K562 (cell line): Measurements from ENCODE around the gene RUFY2. TPM values are rescaled to one million over a fixed set of nuclear protein-coding genes. Genes with fewer than 3 reads are reported as not detected.

Experiments
- AFF1 ChIP-seq, 2 experiments: fragments of 450-650 bp; IDR thresholded peaks; 2 replicates each; pipeline ENCODE4 v1.6.1; 2018; ENCODE audit warnings: mild to moderate bottlenecking in 2 of 2, low read depth in 1 of 2; ENCODE audit not compliant: partially characterized antibody in 2 of 2
- CC2D1A ChIP-seq: fragments of 450-650 bp; IDR thresholded peaks from 2 replicates; pipeline ENCODE4 v1.6.1; 2017; ENCODE audit warnings: mild to moderate bottlenecking
- CHCHD3 ChIP-seq: fragments of 250-450 bp; sonication (Bioruptor Pico); IDR thresholded peaks from 2 replicates; pipeline ENCODE4 v2.1.2; 2022; ENCODE audit warnings: mild to moderate bottlenecking
- CHD2 ChIP-seq: IDR thresholded peaks from 2 replicates; pipeline ENCODE4 v1.6.1; 2011; ENCODE audit warnings: low read depth, low read length
- FOXK1 ChIP-seq: sonication (generic); formaldehyde crosslinking; IDR thresholded peaks from 2 replicates; pipeline ENCODE4 v1.8.0; 2022; ENCODE audit warnings: missing genetic modification reagents, mild to moderate bottlenecking, borderline replicate concordance
- MAFG ChIP-seq: fragments of 450-650 bp; conservative IDR thresholded peaks from 2 replicates; pipeline ENCODE4 v1.6.1; 2016; ENCODE audit warnings: missing genetic modification characterization, missing compliant biosample characterization
- MEF2A ChIP-seq: IDR thresholded peaks from 2 replicates; pipeline ENCODE4 v1.6.1; 2011; ENCODE audit warnings: low read depth, mild to moderate bottlenecking, low read length, moderate library complexity; ENCODE audit not compliant: control insufficient read depth
- PATZ1 ChIP-seq: fragments of 250-450 bp; sonication (Bioruptor Pico); IDR thresholded peaks from 2 replicates; pipeline ENCODE4 v1.5.0; 2020; ENCODE audit warnings: mild to moderate bottlenecking, borderline replicate concordance
- RUNX1 ChIP-seq: sonication (generic); IDR thresholded peaks from 2 replicates; pipeline ENCODE4 v1.6.1; 2016; ENCODE audit warnings: antibody characterized with exemption, low read depth
- SMARCA5 ChIP-seq: fragments of 450-650 bp; IDR thresholded peaks from 2 replicates; pipeline ENCODE4 v1.6.1; 2016
- SMARCE1 ChIP-seq: fragments of 450-650 bp; IDR thresholded peaks from 2 replicates; pipeline ENCODE4 v1.7.1; 2016; ENCODE audit warnings: mild to moderate bottlenecking
- USF2 ChIP-seq: sonication (generic); formaldehyde crosslinking; IDR thresholded peaks from 2 replicates; pipeline ENCODE4 v1.5.0; 2020; ENCODE audit warnings: missing genetic modification reagents
- ZNF24 ChIP-seq: fragments of 450-650 bp; IDR thresholded peaks from 2 replicates; pipeline ENCODE4 v1.6.1; 2016
- ZNF76 ChIP-seq: fragments of 250-450 bp; sonication (Bioruptor Pico); IDR thresholded peaks from 2 replicates; pipeline ENCODE4 v1.4.0; 2020; ENCODE audit warnings: mild to moderate bottlenecking, moderate library complexity, borderline replicate concordance
- polyA plus RNA-seq, 8 experiments: library from polyadenylated mRNA; depleted of rRNA in 4 of 8; stranded (reverse) in 5 of 8; unstranded in 3 of 8; fragments of >200 nt; fragmentation: Nextera tagmentation in 2 of 8; fragmentation: Illumina TruSeq in 1 of 8; extraction: Ambion mirVana in 2 of 8; extraction: Trizol in 1 of 8; gene quantifications; 2 replicates each; pipeline versions ENCODE4 v1.2.1 to v1.2.3, GENCODE V29; 2011 to 2014; ENCODE audit warnings: inconsistent platforms in 1 of 8, missing spikeins in 1 of 8
- total RNA-seq, 7 experiments: library from RNA; depleted of rRNA in 6 of 7; stranded (reverse); fragments of >200 nt in 6 of 7; fragmentation: Illumina TruSeq in 2 of 7; extraction: Trizol in 2 of 7; gene quantifications; 2 replicates each; pipeline versions ENCODE4 v1.2.1 to v1.2.3, GENCODE V29; 2011 to 2021; ENCODE audit warnings: low replicate concordance in 1 of 7
- TF ChIP-seq, protein P1 (sequence below): sonication (generic); formaldehyde crosslinking; IDR thresholded peaks from 2 replicates; pipeline ENCODE4 v1.8.1; 2022; ENCODE audit warnings: missing genetic modification reagents
- TF ChIP-seq, protein P2 (sequence below): fragments of 250-450 bp; sonication (Bioruptor Pico); IDR thresholded peaks from 2 replicates; pipeline ENCODE4 v1.5.0; 2021
- TF ChIP-seq, protein P3 (sequence below): fragments of 450-650 bp; formaldehyde crosslinking; IDR thresholded peaks from 2 replicates; pipeline ENCODE4 v1.4.0; 2020; ENCODE audit warnings: mild to moderate bottlenecking, moderate library complexity

Gene RUFY2
- total and polyA plus RNA-seq, 9 of the 15 experiments (the other 6 are each of a cell fraction or from before 2014, with no cell fraction given): 3.7 to 20.1 (median 12.6) TPM

- TF ChIP-seq PATZ1 (CRISPR knock-in tag) (no peak), SMARCE1 (0 out of 2 replicates have a peak, but pooled peaks have one; percentile 33), USF2 (no peak), MAFG (tag) (no peak), MEF2A (no peak), AFF1 (IDR thresholded peaks at IDR 0.05; ENCODE audit: low read depth in 1 of 2, partially characterized antibody in 2 of 2) (no peak), RUNX1 (no peak), CC2D1A (no peak), ZNF76 (no peak), SMARCA5 (0 out of 2 replicates have a peak, but pooled peaks have one; percentile 25), ZNF24 (no peak), CHD2 (no peak), FOXK1 (CRISPR knock-in tag) (0 out of 2 replicates have a peak, but pooled peaks have one; percentile 53), CHCHD3 (CRISPR knock-in tag) (no peak)
- TF ChIP-seq, protein P1, sequence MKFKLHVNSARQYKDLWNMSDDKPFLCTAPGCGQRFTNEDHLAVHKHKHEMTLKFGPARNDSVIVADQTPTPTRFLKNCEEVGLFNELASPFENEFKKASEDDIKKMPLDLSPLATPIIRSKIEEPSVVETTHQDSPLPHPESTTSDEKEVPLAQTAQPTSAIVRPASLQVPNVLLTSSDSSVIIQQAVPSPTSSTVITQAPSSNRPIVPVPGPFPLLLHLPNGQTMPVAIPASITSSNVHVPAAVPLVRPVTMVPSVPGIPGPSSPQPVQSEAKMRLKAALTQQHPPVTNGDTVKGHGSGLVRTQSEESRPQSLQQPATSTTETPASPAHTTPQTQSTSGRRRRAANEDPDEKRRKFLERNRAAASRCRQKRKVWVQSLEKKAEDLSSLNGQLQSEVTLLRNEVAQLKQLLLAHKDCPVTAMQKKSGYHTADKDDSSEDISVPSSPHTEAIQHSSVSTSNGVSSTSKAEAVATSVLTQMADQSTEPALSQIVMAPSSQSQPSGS (CRISPR knock-in tag): no peak
- TF ChIP-seq, protein P2, sequence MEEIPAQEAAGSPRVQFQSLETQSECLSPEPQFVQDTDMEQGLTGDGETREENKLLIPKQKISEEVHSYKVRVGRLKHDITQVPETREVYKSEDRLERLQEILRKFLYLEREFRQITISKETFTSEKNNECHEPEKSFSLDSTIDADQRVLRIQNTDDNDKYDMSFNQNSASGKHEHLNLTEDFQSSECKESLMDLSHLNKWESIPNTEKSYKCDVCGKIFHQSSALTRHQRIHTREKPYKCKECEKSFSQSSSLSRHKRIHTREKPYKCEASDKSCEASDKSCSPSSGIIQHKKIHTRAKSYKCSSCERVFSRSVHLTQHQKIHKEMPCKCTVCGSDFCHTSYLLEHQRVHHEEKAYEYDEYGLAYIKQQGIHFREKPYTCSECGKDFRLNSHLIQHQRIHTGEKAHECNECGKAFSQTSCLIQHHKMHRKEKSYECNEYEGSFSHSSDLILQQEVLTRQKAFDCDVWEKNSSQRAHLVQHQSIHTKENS (CRISPR knock-in tag): no peak
- TF ChIP-seq, protein P3, sequence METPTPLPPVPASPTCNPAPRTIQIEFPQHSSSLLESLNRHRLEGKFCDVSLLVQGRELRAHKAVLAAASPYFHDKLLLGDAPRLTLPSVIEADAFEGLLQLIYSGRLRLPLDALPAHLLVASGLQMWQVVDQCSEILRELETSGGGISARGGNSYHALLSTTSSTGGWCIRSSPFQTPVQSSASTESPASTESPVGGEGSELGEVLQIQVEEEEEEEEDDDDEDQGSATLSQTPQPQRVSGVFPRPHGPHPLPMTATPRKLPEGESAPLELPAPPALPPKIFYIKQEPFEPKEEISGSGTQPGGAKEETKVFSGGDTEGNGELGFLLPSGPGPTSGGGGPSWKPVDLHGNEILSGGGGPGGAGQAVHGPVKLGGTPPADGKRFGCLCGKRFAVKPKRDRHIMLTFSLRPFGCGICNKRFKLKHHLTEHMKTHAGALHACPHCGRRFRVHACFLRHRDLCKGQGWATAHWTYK (CRISPR knock-in tag): no peak
These were observed 814 bp downstream of the RUFY2 start (continued) for GRCh38 chr10:68406111-68406814.
